GM19324 (cell line): Measurements from ENCODE around the gene PDHA1.
A peak's percentile ranks its signal among the peaks of the same experiment; 100 is the strongest.

Experiments used
- ATAC-seq: cut with Tn5 transposase; IDR thresholded peaks from one replicate; pipeline ENCODE4 v1.9.1; 2021; ENCODE audit warnings: mild to moderate bottlenecking, moderate library complexity; ENCODE audit not compliant: unreplicated experiment, low FRiP score

Gene PDHA1

DNA sequence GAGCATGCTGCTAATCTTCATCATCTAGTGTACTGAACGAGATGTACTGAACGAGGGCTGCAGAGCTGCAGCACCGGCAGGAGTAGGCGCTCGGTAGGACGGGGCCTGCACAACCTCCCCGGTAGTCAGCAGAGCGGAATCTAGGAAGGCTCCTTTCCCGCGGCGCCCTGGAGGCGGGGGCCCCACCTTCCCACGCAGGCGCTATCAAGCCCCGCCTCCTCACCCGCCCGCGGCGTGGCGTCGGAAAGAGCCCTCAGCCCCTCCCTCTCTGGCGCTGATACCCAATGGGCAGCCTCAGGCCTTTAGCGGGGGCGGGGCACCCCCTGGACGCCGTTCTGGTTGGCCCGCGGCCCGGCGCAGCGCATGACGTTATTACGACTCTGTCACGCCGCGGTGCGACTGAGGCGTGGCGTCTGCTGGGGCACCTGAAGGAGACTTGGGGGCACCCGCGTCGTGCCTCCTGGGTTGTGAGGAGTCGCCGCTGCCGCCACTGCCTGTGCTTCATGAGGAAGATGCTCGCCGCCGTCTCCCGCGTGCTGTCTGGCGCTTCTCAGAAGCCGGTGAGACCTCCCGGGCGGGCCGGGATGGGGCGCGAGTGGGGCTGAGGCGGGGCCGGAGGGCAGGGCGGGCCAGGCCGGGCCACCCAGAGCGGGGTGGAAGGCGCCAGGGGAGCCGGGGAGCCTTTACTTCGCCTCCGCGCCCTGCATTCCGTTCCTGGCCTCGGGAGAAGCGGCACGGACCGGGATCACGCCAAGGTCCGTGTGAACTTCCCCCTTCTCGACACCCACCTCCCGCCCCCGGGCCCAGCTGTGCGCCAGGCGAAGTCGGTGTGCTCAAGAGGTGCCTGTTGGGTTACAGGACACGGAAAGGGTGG is at the start of gene PDHA1:
PDHA1 (plus strand) TSS at position 393 of the 874 bp plus-strand sequence; CDS start at position 504, 111 bp downstream.
- ATAC-seq, result peak; percentile 99

DNA sequence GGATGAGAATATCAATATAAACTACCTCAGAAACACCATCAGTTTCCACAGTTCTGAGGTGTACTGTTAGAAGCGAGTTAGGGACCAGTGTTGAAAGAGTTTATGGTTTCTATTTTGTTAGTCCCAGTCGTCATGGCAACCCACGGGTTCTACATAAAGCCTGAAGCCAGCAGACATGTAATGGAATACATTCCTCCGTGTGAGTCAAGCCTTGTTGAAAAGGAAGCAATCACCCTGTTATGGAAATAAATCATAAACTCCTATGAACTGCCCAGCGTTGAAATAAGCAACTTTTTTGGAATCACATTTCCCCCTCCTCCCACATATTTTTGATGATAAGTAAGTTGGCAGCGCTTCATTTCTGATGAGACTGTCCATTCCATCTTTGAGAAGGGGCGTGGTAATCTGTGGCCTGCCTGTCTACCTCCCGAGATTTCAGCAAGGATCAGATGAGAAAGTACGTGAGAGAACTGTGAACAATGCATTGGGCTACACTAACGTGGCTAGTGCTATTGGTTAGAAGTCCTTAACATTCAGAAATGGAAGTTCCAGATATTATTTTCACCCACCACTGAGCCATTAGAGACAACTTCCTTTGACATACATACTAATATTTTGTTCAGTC is 40.4 kb upstream of the PDHA1 start:
- no peak for ATAC-seq

DNA sequence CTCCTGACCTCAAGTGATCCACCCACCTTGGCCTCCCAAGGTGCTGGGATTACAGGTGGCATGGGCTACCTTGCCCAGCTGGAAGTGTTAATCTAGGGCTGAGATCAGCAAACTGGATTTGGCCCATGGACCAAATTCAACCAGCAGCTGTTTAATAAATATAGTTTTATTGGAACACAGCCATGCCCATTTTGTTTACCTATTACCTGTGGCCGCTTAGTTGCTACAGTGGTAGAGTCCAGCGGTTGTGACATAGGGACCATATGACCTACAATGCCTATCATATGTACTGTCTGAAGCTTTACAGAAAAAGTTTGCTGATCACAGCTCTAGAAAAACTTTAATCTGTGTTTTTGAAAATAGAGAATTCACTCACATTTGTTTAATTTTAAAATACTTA is 17.2 kb upstream of the PDHA1 start:
- ATAC-seq, result no peak

DNA sequence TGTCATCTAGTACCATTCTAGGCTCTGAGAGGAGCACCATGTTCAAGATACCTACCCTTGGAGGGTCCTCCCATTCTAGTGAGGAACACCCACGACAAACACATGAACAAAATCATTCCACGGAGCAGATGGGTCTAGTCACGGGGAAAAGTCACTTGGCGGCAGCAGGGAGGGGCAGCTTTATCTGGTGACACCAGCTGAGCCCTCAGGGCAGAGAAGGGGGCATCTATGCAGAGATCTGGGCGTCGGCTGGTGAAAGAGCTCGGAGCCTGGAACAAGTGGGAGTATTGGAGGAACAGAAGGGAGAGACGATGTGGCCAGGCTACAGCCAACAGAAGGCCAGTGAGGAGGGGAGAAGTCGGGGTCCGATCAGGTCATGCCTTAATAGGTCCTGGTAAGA is 11.9 kb upstream of the PDHA1 start:
- no peak for ATAC-seq

DNA sequence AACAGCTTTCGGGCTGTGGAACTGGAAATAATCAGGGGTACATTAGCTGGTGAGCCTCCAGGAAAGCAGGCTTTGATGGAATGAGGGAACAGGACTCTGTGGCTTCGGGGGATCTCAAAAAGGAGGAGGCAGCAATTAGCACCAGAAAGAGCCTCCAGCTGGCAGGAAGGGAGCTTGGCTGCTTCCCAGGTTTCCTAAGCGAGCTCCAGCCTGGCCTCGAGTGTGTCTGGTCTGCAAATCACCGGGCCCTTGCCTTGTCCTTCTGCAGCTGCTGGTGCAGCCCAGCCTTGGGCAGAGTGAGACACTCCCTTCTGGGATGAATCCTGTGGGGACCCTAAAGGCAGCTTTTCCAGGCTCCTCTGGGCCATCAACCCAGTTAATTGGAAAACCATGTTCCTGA is 10.7 kb upstream of the PDHA1 start:
- ATAC-seq, result no peak

DNA sequence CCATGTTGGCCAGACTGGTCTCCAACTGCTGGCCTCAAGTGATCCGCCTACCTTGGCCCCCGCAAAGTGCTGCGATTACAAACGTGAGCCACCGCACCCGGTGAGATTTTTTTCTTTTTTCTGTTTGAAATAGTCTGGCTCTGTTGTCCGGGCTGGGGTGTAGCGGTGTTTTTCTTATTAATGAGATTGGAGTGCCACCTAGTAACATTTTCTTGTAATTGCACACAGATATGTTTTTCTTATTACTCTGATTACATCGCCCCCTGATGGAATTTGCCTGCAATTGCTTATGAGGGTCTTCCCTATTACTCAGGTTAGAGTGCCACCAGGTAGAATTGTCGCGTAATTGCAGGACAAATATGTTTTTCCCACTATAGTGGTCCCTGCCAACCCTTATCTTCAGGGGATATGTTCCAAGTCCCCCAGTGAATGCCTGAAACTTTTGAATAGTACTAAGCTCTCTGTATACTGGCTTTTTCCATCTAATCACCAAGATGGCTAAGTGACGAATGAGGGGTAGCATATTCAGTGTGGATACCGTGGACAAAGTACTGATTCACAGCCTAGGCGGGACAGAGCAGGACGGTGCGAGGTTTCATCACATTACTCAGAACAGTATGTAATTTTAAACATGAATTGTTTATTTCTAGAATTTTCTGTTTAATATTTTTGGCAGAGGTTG is 8.6 kb upstream of the PDHA1 start:
- ATAC-seq, result no peak

DNA sequence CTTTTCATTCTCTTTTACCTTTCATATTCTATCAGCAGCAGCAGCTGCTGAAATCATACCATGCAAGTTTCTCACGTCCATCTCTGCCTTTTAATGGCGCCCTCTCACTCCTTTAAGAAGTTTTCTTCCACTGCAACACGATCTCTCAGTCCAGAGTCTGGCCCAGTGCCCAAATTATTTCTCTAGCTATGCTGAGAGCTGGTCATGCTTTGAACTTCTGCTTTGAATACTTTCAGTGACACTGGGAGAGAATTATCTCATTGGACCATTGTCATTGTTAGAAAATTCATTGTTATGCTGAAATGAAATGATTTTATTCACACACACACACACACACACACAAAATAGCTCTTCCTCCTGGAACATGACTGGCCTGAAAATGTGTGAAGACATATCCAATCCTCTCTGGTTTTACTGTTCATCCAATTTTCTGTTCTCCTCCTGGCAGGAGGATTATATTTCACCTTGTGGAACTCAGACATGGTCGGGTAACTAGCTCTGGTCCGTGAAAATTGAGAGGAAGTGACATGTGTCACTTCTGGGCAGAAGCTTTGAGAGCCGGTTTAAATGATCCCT is 1.3 kb upstream of the PDHA1 start:
- ATAC-seq, result no peak

DNA sequence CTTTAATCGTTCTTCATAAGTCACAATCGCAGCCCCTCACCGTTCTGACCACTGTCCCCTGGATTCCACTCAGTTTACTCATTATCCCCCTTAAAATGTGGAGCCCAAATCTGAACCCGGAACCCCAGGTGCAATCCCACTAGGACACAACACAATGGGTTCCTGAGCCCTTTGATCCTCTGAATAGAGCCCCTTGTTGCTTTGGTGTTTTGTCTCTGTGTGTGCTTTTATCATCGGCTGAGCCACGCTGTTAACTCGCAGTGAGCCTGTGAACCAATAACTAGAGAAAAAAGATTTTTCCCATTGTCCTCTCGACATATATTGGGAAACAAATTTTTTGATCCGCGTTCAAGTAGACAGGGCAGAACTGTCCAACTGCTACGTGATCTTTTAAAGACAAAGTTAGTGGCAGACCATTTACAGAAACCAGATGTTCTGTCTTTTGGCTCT is 617 bp upstream of the PDHA1 start:
- no peak for ATAC-seq

DNA sequence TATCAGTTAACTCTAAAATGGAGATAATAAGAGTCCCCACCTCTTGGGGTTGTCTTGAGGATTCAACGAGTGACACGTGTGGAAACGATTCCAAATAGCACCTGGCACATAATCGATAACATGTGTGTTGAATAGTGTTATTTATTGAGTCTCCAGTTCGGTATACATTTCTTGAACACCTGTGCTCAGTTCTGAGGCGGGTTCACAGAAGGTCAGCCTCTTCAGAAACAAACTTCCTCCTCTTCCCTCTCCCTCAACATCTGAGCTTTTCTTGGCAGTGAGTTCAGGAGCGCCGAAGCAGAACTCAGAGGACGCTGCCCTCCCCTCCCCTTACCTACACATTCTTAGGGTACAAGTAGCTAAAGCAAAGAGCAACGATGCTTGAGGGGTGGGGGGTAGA is 934 bp downstream of the PDHA1 start:
- ATAC-seq, result no peak

DNA sequence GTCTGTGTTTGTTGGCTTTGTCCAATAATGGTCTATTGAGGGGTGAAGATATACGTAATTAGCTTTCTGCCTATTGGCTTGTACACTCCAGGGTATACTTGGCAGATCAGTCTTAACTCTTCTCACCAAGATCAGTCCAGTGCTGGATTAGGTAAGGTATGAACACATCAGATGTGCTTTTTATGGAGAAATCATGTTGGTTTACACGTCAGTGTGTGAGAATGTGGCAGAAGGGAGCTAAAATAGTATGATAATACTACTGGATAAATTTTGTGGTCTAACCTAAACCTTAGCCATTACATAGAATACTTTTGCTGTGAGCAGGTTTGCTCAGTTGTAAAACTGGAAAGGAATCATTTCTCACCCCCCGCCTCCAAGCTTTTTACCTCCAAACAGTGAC is 4.2 kb downstream of the PDHA1 start:
- no peak for ATAC-seq

DNA sequence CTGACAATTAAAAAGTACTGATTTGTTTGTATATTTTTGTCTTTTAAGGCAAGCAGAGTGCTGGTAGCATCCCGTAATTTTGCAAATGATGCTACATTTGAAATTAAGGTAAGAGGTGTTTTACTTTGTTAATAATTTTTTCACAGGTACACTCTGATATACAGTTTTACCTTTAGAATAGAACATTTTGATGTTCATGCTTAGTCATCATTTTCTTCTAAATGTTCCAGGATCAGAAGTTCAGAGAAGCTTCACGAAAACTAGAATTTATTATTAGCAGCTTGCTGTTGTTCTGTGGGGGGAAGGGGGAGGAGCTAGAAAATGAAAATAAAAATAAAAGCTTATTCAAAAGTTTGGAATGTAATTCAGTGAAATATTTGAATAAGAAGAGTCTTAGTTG is 5.5 kb downstream of the PDHA1 start:
- ATAC-seq, result no peak

DNA sequence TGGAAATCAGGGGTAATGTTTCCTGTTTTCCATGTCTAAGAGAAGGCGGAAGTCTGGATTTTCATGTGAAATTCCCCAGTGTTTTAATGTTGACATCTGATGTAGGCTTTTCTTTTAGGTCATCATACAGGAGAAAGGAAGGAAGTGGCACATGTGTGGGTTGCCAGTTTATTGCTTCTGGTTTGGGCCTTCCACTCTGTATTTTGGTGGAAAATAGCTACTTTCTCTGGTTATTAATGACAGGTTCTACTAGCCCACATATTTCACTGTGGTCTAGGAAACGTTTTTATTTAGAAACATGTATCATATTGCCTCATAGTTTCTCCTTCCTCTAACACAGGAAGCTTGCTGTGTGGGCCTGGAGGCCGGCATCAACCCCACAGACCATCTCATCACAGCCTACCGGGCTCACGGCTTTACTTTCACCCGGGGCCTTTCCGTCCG is 7.2 kb downstream of the PDHA1 start:
- peak; percentile 74 for ATAC-seq

DNA sequence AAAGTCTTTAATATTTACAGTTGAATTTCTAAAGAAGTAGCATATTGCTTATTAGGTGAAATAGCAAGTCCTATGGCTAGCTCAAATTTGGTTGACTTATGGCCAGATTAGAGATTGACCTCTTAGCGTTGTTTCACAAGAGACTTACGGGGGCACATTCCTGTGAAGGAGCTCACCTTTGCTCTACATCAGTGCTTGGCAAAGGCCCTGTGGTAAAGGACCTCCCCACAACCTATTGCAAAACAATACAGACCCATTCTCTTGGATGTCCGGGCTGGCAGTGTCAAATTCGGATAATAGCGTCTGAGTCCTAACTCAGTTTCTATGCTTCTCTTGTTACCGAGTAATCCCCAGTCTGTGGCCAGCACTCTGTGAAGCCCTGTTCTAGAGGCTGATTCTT is 10.9 kb downstream of the PDHA1 start:
- ATAC-seq, result no peak

DNA sequence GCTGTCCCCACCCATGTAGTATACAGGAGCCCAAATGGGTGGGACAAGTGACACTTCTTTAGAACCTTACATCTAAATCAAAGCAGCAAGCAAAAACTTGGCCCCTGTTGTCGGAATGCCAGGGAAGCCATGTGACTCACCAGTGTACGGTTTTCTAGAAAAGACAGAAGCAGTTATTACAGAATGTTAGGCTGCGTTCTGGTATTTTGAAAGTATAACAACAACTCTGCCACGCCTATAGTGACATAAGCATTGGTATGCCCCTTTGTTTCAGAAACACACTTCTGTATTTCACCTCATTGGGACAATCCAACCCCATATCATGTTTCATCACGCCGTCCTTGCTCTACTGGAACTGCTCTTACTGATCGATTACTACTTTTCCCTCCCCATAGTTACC is 14.8 kb downstream of the PDHA1 start:
- no peak for ATAC-seq

DNA sequence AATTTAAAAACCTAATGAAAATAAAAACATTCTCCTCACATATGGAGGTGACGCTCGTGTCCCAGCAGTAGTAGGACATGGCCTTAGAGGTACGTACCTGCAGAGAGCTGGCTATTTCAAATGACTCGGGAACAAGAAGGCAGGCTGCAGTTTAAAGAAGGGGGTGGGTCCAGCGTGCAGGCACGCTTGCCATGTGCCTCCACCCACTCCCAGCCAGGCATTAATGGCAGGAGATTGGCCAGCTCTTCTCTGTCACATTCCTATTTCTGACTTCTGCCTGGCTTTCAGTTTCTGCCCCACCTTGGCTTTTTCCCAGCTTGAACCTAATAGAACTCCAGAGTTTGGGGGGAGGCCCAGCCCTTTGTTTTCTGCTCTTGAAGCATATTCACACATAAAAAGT is 17.2 kb downstream of the PDHA1 start:
- ATAC-seq, result no peak

DNA sequence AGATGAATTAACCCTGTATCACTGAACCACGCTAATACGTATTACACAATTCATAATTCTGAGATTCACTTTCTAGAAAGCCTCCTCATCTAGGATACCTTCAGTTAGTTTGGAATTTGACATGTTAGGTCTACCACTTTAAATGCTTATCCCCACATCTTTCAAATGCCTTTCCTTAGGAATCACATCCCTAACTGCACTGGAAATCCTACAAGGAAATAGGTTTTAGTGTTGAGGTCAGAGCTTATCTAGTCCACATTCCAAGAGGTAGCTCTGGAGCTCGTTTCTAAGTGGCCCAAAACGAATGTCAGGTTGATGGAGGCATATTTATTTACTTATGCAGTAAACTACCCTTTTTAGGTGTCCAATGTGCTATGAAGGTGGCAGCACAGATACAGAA is 18.0 kb downstream of the PDHA1 start:
- ATAC-seq, result no peak

DNA sequence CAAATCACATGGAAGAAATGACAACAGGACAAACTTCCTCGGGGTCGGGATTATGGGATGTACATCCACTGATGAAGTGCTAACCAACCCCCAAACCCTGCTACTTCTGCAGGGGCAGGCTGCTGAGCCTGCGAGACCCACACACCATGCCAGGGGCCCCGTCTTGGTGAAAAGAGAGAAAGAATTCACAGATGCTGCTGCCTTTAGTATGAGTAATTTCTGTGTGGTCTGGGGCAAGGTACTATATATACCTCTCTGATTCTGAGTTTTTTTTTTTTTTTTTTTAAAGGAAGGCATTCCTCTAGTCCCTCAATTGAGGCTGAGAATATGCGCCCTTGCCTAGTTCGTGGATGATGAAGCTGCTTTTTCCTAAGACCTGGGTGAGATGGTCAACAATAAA is 24.8 kb downstream of the PDHA1 start:
- ATAC-seq, result no peak

DNA sequence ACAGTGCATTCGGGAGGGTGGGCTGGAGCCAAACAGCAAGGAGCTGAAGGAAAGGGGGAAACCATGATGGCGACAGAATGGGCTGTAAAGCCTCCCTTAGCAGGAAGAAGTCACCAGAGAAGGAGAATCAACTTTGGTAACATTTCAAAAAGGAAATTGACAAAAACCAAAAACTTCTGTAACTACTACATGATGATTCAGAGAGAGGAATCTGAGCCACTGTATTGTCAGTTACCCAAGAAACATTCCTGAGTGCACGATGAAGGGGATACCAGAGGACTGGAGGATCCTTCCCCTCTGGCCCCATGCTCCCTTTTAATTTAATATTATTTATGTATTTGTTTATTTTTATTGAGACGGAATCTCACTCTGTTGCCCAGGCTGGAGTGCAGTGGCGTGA is 26.3 kb downstream of the PDHA1 start:
- ATAC-seq, result no peak

DNA sequence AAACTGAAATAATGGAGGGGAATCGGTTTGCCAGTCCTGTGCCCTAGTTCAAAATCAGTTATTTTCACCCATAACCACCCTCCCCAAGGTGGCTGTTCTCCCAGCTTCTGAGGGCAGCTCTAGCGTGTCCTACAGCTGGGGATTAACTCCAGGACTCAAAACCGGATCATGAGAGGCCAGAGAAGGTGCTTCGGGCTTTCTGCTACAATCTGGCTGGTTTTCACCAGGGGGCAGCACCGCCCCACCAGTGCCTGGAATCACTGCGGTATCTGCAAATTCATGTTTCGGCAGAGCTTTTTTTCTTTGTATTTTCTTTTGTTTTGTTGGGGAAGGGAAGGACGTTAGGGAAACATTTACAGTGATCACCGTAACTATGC is 28.4 kb downstream of the PDHA1 start:
- no peak for ATAC-seq

DNA sequence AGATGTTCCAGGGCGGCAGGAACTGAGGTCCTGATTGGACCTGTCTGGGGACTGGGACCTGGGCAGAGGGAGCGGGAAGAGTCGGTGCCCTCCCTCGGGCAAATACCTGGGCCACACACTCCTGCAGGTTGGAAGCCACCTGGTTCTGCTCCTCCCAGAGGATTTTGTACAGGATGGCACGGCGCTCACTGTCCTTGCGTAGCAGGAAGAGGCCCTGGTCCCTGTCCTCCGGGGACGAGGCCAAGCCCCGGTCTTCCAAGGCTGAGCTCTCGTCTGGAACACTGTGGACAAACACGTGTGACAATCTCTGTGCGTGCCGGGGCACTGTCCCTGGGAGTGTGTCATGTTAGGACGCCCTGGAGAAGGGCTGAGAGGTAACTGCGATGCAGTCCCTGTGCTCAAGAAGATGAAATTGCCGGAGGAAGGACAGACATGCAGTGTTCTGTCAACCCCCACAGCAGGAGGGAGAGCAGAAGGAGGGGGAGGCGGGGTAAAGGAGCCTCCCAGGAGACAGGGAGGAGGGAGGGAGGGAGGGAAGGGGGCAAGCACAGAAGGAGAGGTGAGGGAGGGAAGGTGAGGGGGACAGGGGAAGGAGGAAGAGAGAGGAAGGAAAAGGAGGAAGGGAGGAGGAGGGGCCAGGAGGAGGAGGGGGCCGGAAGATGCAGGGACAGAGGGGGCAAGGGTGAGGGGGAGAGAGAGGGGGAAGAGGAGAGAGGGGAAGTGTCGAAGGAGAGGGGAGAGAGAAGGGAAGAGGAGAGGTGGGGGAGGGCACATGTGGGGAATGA is 29.0 kb downstream of the PDHA1 start:
- ATAC-seq, result no peak
